ENCODE measurements around the gene DLG2. TPM values are rescaled to one million over a fixed set of nuclear protein-coding genes. Genes with fewer than 3 reads are reported as not detected.

DLG2 gene
- total and polyA plus RNA-seq, 2 of the 8 experiments (the other 6 are each of a cell fraction or from before 2014, with no cell fraction given) = 1.7 to 14.3 TPM

DNA sequence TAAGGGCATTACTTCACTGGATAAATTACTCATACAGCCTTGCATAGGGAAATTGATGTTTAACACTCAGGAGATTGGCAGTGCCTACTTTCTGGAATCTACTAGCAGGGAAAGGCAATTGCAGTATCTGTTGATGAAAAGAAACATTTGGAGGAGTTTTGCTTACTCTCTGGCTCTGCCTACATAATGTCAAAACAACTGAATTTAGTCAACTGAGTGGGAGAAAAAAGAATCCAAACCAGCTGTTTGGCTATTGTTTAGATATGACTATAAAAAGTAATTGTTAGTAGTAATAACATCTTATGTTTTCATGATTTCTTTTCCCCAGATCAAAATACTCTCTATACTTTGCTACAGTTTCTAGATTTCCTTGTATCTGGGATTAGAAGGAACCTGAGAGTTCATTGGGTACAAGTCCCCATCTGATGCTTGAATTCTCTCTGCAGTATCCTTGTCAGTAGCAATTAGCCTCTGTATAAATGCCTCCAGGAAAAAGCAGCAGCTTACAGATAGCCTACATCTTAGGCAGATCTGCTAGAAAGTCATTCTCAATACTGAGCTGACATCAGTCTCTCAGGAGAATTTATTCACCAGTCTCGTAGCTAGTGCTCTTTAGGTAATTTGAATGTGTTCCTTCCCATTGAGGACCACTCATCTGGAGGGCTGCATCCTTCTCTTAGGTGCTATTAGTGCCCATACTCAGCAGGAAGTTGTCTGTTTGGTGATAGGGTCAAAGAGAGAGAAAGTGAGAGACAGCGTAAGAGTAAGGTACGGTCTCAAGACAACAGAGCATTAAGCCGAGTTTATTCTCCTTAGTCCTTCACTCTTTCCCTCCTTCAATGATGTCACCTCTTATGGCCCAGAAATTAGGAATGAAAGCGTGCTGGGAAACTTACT, 2155.1 kb downstream of the DLG2 start:
- no peak overlapping the region for H3K23ac ChIP-seq (ENCODE audit: insufficient read length)
- H3K56ac ChIP-seq (replicated peaks; ENCODE audit: insufficient read length, low read depth, low read length) = no peak overlapping the region
- H2AFZ ChIP-seq (ENCODE audit: low read length) = no peak overlapping the region
- no peaks in the 10 kb centered on the region for H3K79me1 ChIP-seq (ENCODE audit: low read depth, low read length)
- no peak overlapping the region for H4K91ac ChIP-seq (replicated peaks; ENCODE audit: insufficient read length, low read length)
- H3K79me2 ChIP-seq (ENCODE audit: control insufficient read depth in 1 of 2, insufficient read depth in 2 of 2, low read length in 2 of 2) = no peaks in the 10 kb centered on the region
- H3K4ac ChIP-seq (replicated peaks; ENCODE audit: insufficient read length, low read depth, low read length) = no peak overlapping the region
- no peak overlapping the region for H3K27ac ChIP-seq (ENCODE audit: low read depth, low read length)
- ChIA-PET CTCF (ENCODE audit: partially characterized antibody) (interaction anchor here (0.5 to 1.3 kb wide), 4 partner anchors 18 to 356 kb away, joined by 3 read pairs; no protein-coding TSS in a partner anchor), POLR2A (ENCODE audit: partially characterized antibody) (interaction anchor here (1.0 kb wide), 1 partner anchor 11 kb away, joined by 3 read pairs; no protein-coding TSS in a partner anchor)
- DNase-seq (ENCODE audit: low read depth in 1 of 2, low spot score in 2 of 2) = no peak
- no peak overlapping the region for H2BK15ac ChIP-seq (ENCODE audit: low read length)
- no peaks in the 10 kb centered on the region for H3K23me2 ChIP-seq (ENCODE audit: low read depth, low read length)
- H4K20me1 ChIP-seq (replicated peaks in 1 of 2; ENCODE audit: control insufficient read depth in 1 of 2, insufficient read depth in 2 of 2, low read length in 2 of 2) = no peaks in the 10 kb centered on the region
- H3K36me3 ChIP-seq (ENCODE audit: control insufficient read depth in 2 of 4, insufficient read depth in 4 of 4, low read length in 3 of 4) = no peaks in the 10 kb centered on the region
- H2BK120ac ChIP-seq (replicated peaks; ENCODE audit: low read depth, low read length) = no peak overlapping the region
- no peak overlapping the region for H3K9ac ChIP-seq (replicated peaks in 1 of 4; ENCODE audit: extremely low read depth in 1 of 4, low read depth in 3 of 4, low read length in 3 of 4)
- no peak overlapping the region for H4K8ac ChIP-seq (ENCODE audit: extremely low read depth, insufficient read depth, low read length)
- H2BK20ac ChIP-seq (ENCODE audit: low read length) = no peak overlapping the region
- no peak for FAIRE-seq
- no peak overlapping the region for H3K18ac ChIP-seq (ENCODE audit: extremely low read depth, low read length)
- H3K4me1 ChIP-seq (replicated peaks in 1 of 4; ENCODE audit: control insufficient read depth in 3 of 4, insufficient read depth in 4 of 4, low read length in 3 of 4) = no peaks in the 10 kb centered on the region
- H4K5ac ChIP-seq (ENCODE audit: insufficient read length, low read depth, low read length) = no peak overlapping the region
- no peak overlapping the region for H3K4me3 ChIP-seq (ENCODE audit: extremely low read depth in 1 of 4, insufficient read depth in 2 of 4, low read depth in 3 of 4, low read length in 4 of 4)
- H2AK5ac ChIP-seq (ENCODE audit: low read depth, low read length) = no peak overlapping the region
- WGBS, 2 experiments (ENCODE audit: extremely low coverage in 1 of 2, insufficient coverage in 1 of 2, insufficient read length in 1 of 2, insufficient replicate concordance in 2 of 2, low coverage in 1 of 2, low lambda C conversion rate in 2 of 2, missing lambda C conversion rate in 1 of 2) = 97% methylated on average over 4 of the region's 5 CpGs; no CpG with 5 or more reads in 1 of the 2 experiments
- no peaks in the 10 kb centered on the region for H3K27me3 ChIP-seq (replicated peaks in 1 of 4; ENCODE audit: control insufficient read depth in 3 of 4, extremely low read depth in 1 of 4, insufficient read depth in 3 of 4, low read length in 3 of 4)
- no peak overlapping the region for H3K4me2 ChIP-seq (ENCODE audit: insufficient read depth in 1 of 2, low read depth in 2 of 2, low read length in 2 of 2)
- no peak overlapping the region for H3K14ac ChIP-seq (ENCODE audit: insufficient read length)
- no peak overlapping the region for H2BK12ac ChIP-seq (ENCODE audit: low read depth, low read length)
- H2BK5ac ChIP-seq (ENCODE audit: low read depth, low read length) = no peak overlapping the region
- H3K9me3 ChIP-seq (ENCODE audit: insufficient read depth in 2 of 2, low read depth in 1 of 2, low read length in 1 of 2) = no peaks in the 10 kb centered on the region
- no peak for TF ChIP-seq RBBP5 (IDR thresholded peaks at IDR 0.05; ENCODE audit: borderline replicate concordance, low read depth, low read length)
- TF ChIP-seq CBX5 (IDR thresholded peaks at IDR 0.05; ENCODE audit: low read depth, low read length) = no peak
- TF ChIP-seq SUZ12 (IDR thresholded peaks at IDR 0.05; ENCODE audit: low read length) = no peak
- no peak for TF ChIP-seq SP4 (IDR thresholded peaks at IDR 0.05; ENCODE audit: low read length)
- no peak for TF ChIP-seq POLR2A (IDR thresholded peaks at IDR 0.05; ENCODE audit: control extremely low read depth in 1 of 2, low read depth in 2 of 2, low read length in 2 of 2)
- TF ChIP-seq, protein P1, sequence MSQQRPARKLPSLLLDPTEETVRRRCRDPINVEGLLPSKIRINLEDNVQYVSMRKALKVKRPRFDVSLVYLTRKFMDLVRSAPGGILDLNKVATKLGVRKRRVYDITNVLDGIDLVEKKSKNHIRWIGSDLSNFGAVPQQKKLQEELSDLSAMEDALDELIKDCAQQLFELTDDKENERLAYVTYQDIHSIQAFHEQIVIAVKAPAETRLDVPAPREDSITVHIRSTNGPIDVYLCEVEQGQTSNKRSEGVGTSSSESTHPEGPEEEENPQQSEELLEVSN (IDR thresholded peaks at IDR 0.05) = no peak
- no peak for TF ChIP-seq TCF12 (IDR thresholded peaks at IDR 0.05; ENCODE audit: low read depth, low read length)
